ENCODE data around the gene SEM1.

DNA sequence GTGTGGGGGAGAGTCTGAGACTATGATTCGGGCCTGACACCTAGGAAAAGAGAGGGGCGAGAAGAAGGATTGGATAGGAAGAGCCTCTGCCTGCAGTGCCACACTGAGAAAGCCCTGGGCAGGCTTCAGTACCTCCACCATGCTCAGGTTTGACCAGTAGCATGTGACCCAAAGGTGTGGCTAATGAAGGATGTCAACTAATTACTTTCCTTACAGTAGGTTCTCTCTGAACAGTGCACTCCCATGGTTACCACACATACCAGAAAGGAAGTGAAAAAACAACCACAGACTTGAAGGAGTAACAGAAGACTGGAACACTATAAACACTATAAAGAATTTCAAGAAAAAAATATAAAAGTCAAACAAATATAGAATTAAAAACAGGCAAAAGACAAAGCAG, 46.2 kb downstream of the SEM1 start:
- TF ChIP-seq, protein P1, sequence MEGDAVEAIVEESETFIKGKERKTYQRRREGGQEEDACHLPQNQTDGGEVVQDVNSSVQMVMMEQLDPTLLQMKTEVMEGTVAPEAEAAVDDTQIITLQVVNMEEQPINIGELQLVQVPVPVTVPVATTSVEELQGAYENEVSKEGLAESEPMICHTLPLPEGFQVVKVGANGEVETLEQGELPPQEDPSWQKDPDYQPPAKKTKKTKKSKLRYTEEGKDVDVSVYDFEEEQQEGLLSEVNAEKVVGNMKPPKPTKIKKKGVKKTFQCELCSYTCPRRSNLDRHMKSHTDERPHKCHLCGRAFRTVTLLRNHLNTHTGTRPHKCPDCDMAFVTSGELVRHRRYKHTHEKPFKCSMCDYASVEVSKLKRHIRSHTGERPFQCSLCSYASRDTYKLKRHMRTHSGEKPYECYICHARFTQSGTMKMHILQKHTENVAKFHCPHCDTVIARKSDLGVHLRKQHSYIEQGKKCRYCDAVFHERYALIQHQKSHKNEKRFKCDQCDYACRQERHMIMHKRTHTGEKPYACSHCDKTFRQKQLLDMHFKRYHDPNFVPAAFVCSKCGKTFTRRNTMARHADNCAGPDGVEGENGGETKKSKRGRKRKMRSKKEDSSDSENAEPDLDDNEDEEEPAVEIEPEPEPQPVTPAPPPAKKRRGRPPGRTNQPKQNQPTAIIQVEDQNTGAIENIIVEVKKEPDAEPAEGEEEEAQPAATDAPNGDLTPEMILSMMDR (conservative IDR thresholded peaks at IDR 0.05), result no peak
- no peak for TF ChIP-seq ZFX (IDR thresholded peaks at IDR 0.05)

Data from C4-2B (cell line).